ENCODE results near the gene RPL18A. TPM values are rescaled to one million over a fixed set of nuclear protein-coding genes. Genes with fewer than 3 reads are reported as not detected.

RPL18A gene
- 1,000 to 10,000 TPM in 2 of 4 donors, 100 to 1,000 TPM in 2; 867 to 1,395 (median 1,135) TPM for polyA plus RNA-seq (ENCODE audit: insufficient read length in 4 of 4)

DNA sequence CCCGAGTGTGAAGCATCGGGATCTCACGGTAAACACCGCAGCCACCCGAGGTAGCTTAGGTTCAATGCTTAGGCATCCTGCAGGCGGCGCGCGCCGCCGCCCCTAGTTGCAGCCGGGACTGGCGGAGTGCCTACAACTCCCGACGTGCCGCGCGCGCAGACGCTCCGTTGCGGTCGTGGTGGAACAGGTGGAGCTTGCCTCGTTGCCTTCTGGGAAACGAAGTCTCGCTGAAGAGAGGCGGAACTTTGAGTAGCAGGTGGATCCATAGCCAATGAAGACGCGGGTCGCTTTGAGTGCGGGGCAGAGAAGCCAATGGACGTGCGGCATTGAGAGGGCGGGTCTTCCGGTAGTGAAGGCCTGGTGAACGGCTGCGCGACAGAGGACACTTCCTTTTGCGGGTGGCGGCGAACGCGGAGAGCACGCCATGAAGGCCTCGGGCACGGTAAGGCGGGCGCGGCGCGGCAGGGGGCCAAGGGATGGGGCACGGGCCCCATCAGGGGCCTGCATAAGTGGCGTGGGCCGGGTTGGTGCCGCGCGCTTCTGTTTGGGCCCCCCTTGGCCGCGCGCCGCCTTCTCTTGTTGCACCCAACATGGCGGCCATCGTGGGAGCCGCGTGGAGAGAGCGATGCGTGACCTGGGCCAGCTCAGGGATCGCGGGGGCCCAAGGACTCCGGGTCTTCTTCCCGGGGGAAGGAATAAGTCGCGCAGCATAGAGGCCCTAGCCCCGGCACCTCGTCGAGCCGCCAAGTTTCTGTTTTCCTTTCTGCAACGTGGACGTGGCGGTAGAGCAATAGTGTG lies at the start of gene RPL18A:
Gene RPL18A (plus strand): TSS at position 378 of the 798 bp plus-strand sequence. CDS start 47 bp downstream, at position 425.
- DNase-seq (ENCODE audit: low read depth in 4 of 4, low spot score in 2 of 4), result peak; percentile 95 to 99 (median 97)

DNA sequence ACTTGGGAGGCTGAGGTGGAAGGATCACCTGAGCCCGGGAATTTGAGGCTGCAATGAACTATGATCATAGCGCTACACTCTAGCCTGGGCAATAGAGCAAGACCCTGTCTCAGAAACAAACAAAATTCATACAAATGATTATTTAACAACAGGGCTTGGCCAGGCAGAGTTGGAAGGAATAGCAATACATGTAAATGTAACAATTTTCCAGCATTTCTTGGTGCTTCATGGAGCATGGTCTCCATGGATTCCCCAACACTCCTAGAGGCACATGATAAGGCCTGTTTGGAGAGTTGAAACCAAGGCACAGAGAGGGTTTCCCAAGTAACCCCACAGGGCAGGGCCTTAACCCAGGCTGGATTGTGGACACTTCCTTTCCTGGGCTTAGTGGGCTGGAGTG lies 48.6 kb upstream of the RPL18A start:
- no peak for DNase-seq (ENCODE audit: low read depth in 4 of 4, low spot score in 2 of 4)

DNA sequence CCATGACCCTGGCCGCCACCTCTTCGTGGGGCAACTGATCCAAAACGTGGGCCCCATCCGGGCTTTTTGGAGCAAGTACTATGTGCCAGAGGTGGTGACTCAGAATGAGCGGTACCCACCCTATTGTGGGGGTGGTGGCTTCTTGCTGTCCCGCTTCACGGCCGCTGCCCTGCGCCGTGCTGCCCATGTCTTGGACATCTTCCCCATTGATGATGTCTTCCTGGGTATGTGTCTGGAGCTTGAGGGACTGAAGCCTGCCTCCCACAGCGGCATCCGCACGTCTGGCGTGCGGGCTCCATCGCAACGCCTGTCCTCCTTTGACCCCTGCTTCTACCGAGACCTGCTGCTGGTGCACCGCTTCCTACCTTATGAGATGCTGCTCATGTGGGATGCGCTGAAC lies 48.0 kb upstream of the RPL18A start:
- no peak for DNase-seq (ENCODE audit: low read depth in 4 of 4, low spot score in 2 of 4)

DNA sequence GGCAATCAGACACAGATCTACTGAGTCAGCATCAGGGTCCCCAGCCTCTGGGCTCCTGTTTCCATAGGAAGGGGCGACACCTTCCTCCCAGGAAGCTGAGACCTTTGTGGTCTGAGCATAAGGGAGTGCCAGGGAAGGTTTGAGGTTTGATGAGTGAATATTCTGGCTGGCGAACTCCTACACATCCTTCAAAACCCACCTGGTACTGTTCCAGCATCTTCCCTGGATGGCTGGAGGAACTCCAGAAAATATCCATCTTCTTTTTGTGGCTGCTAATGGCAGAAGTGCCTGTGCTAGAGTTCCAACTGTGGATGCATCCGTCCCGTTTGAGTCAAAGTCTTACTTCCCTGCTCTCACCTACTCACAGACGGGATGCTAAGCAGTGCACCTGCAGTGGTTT lies 47.6 kb upstream of the RPL18A start:
- no peak for DNase-seq (ENCODE audit: low read depth in 4 of 4, low spot score in 2 of 4)

DNA sequence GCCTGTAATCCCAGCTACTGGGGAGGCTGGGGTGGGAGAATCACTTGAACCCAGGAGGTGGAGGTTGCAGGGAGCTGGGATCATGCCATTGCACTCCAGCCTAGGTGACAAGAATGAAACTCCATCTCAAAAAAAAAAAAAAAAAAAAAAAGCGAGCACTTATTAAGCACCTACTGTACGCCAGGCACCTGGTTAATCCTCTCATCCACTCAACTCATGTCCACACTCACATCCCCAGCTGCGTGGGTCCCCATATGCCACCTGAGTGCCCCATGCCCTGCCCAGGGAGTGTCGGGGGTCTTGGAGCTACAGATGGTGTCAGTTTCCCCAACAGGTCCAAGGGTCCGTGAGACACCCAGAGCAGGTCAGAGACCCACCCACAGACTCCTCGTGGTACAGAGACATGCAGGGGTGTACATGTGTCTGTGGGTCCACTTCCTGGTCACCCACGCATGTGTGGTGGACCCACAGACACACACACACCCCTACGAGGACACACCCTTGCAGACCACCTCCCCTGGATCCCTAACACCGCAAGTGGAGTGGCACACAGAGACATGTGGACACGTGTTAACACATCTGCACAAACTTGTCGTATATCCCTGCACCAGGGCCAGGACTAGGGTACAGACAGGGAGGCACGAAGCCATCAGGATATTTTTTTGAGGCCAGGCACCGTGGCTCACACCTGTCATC lies 41.9 kb upstream of the RPL18A start:
- DNase-seq (ENCODE audit: low read depth in 4 of 4, low spot score in 2 of 4), result no peak

DNA sequence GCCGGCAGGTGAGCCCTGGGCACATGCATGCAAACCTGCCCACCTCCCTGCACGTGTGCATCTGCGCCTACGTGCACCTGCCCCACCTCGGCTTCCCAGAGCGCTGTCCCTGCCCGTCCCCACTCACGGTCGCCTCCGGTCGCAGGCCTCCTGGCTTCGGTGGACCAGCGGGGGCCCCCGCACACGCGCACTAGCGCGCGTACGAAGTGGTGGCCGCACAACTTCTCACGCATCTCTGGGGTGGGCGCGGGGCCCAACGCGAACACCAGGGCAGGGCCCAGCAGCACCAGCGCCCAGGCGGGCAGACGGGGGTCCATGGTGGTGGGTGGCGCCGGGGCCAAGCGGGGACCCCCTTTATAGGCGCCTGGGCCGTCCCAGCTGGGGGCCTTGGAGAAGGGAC lies 38.5 kb upstream of the RPL18A start, which contains the start of gene INSL3:
Gene INSL3 (minus strand): TSS at position 330 of the 400 bp plus-strand sequence. CDS start 13 bp downstream, at position 317.
- no peak for DNase-seq (ENCODE audit: low read depth in 4 of 4, low spot score in 2 of 4)

DNA sequence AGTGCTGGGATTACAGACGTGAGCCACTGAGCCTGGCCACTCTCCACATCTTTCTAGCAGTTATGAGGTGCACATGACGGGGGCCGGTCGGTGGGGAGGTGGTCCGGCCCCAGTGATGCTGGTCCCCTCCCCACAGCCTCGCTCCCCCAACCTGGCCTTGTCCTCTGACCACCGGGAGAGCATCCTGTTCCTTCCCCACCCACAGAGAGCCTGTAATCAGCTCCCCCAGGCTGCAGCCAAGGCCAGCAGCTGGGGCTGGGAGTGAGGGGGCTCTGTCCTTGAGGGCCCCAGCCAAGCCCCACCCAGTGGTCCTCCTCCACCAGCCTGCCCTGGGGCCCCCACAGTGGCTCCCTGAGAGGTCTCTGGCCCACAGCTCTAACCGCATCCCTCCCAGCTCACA lies 35.4 kb upstream of the RPL18A start:
- DNase-seq (ENCODE audit: low read depth in 4 of 4, low spot score in 2 of 4), result no peak

DNA sequence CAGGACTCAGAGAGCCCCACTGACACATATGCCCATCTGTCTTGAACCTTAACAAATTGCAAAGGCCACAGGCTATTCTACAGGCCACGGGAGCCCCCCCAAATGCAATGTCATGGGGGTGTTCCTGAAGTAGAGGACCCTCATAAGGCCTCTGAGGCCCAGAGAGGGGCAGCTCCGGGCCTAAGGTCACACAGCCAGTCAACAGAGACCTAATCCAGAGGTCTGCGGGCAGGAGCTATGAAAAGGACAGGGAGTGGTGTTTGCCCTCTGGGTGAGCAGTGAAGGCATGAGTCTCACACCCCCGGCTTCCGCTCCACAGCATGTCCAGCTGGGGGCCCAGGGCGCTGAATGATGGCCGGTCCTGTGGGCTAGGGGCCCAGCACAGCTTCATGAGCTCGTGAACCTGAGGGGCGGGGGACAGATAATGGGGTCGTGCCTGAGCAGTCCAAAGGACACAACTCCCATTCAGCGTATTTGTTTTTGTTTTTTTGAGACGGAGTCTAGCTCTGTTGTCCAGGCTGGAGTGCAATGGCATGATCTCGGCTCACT lies 33.1 kb upstream of the RPL18A start:
- no peak for DNase-seq (ENCODE audit: low read depth in 4 of 4, low spot score in 2 of 4)

DNA sequence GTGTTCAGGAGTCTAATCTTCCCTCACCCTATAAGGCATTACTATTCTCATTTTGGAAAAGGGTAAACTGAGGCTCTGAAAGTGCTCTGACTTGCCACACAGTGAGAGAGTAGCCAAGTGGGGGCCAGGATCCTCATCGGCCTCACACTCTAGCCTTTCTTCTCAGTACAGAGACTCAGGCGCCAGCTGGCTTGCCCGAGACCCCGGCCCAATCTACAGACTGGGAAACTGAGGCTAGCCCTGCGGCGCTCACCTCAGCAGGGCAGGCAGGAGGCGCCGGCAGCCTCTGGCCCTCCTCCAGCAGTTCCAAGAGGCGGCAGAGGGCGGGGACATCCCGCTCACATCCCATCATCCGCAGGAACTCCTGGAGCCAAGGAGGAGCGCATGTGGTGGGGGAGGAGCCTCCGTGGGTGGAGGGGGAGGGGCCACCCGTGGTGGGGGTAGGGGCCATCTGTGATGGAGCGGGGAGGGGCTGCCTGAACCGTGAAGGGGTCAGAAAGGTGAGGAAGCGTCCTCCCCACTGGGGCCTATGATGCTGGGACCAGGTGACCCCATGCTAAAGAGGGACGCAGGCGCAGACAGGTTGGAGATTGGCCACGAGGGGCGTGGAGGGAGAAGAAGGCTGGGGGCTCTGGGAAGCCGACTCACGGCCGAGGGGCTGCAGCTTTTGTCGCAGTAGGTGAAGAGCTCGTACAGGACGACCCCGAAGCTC lies 29.7 kb upstream of the RPL18A start:
- DNase-seq (ENCODE audit: low read depth in 4 of 4, low spot score in 2 of 4), result no peak

DNA sequence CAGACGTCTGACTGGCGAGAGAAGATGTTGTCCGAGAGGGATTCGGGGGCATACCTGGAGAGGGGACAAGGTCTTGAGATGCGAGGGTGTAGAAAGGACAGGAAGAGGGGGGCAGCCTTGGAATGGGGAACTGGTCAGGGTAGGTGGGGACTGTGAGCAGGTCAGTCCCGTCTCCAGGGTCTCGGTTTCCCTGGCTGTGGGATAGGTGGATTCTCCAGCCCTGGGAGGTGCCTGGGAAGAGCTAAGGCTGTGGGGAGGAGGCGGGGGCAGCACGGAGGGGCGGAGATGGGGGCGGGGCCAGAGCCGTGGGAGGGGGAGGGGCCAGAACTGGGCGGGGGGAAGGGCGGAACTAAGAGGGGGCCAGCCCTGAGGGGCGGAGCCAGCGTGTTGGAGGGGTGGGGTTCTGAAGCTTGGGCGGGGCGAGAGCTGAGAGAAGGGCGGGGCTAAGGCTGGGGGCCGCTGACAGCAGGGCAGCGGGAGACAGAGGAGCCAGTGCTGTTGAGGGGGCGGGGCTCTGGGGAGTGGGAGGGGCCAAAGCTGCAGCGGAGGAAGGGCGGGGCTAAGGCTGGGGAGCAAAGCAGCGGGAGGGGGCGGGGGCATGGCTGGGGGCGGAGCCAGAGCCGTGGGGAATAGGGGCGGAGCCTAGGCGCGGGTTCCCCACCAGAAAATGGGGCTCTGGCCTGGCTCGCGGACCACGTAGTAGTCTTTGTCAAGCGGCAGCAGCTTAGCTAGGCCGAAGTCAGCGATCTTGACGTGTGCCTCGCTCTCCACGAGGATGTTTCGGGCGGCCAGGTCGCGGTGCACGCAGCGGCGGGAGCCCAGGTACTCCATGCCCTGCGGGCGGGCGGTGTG lies 28.9 kb upstream of the RPL18A start:
- DNase-seq (ENCODE audit: low read depth in 4 of 4, low spot score in 2 of 4), result peak in 2 of 4 donors; percentile 19 to 34

DNA sequence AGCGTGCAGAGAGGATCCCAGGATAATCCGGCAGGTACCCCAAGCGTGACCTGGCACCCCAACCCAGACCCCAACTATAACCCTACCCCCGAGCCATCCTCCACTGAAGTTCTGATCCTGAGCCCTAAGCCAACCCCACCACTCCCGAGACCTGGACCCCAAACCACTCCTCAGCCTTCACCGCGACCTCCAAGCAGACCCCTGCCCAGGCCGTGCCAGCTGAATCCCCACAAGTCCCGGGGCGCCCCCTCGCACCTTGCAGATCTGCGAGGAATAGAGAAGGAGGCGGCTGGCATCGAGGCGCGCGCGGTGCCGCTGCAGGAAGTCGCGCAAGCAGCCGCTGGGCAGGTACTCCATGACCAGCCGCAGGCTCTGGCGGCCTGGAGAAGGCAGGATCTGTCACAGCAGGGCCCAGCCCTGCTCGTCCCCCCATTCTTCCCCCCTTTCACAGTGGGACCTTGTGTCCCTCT lies 28.3 kb upstream of the RPL18A start:
- no peak for DNase-seq (ENCODE audit: low read depth in 4 of 4, low spot score in 2 of 4)

DNA sequence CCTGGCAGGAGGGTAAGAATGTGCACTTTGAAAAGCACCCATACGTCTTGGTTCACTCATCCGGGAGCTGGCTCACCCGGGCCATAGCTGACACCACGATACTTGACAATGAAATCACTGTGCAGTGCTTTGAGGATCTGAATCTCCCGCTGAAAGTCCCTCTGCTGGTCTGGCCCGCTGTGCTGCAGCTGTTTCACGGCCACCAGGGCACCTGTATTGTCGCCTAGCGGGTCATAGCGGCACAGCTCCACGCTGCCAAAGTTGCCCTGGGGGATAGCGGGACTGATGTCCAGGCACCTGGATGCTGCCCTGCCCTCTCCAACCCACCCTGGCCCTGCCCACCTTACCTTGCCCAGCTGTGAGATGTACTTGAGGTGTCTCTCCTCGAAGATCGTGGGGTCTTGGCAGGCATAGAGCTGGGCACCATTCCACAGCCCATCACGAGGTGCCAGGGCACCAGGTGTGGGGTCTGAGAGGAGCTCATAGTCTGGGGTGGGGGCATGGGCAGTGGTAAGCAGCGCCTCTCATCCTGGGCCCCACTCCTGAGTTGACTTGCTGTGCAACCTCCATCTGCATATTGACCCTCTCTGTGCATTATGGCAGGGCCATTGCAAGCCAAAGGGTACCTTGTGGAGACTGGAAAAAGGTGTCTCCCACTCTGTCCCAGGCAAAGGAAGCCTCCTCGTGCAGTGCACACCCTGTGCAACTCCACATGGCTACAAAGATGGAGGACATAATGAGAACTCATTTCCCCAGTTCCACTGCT lies 27.1 kb upstream of the RPL18A start:
- DNase-seq (ENCODE audit: low read depth in 4 of 4, low spot score in 2 of 4), result no peak

DNA sequence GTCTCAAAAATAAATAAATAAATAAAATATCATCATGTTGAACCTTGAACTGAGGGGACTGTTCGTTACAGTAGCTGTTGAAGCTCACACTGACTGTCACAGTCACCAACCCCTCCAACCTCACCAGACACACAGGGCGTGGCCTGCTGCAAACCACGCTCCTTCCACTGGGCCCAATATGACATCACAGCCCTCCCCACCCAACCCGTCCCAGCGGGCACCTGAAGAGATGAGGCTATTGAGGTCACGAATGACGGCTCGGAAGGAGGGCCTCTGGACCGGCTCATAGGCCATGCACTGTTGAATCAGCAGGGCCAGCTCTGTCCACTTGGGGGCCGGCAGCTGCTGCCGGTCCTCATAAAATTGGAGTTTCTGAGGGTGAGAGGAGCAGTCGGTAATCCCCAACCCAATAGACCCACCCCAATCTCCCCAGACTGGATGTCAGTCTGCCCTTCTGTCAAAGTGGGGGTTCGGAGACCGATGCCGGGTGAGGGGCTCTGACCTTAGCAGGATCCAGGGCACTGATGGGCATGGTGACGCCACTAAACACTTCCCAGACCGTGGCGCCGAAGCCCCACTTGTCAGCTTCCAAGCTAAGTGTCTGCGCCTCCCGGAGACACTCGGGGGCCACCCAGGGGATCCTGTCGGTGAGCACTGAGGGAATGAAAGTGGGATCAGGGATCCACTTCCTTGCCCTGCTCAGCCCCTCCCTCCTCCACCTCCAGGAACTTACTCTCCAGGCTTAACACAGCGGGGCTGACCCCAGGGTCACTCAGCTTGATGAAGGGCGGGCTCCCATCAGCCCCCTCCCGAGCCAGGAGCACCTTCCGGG lies 25.1 kb upstream of the RPL18A start:
- DNase-seq (ENCODE audit: low read depth in 4 of 4, low spot score in 2 of 4), result no peak

DNA sequence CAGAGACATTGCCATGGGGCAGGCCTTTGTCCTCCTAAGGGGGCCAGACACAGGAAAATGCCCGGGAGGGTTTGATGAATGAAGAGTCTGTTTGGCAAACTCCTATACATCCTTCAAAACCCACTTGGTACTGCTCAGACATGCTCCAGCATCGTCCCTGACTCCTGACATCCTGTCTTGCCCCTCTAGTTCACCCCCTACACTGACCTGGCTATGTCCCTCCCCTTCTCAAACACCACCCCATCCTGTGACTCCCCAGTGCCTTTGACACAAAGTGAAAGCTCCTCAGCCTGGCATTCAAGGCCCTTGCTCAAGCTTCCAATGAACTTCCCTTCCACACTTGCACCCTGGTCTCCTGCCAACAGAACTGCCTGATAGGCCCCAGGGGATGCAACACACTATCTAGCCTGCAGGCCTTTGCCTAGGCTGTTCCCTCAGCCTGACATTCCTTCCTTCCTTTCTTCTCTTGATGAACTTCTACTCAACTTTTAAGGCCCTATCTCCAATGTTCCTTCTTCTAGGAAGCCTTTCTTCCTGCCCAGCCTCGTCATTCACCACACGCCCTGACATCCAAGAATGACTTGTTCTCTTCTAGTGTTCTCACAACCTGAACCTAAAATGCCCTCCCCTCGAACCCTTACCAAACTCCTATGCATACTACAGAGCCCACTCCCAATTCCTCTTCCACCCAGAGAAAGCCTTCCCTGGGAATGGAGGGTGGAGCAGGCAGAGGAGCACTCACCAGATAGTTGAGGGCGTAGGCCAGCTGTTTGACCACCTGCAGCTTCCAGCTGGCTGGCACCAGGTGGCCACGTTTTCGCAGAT lies 24.3 kb upstream of the RPL18A start:
- DNase-seq (ENCODE audit: low read depth in 4 of 4, low spot score in 2 of 4), result no peak

DNA sequence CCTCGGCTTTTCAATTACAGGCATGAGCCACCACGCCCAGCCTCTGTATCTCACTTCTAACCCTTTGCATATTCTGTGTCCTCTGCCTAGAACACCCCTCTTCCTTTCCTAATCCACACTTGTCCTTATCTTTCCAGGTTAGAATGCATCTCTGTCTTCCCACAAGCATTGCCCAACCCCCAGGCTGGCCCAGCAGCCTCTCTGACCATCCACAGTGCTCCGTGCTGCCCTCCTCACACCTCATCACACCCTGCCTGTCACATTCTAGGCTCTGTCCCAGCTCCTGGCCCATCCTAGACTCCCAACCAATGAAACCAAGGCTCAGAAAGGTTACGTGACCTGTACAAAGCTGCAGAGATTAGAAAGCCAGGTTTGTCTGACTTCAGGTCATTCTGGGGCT lies 23.2 kb upstream of the RPL18A start:
- no peak for DNase-seq (ENCODE audit: low read depth in 4 of 4, low spot score in 2 of 4)

DNA sequence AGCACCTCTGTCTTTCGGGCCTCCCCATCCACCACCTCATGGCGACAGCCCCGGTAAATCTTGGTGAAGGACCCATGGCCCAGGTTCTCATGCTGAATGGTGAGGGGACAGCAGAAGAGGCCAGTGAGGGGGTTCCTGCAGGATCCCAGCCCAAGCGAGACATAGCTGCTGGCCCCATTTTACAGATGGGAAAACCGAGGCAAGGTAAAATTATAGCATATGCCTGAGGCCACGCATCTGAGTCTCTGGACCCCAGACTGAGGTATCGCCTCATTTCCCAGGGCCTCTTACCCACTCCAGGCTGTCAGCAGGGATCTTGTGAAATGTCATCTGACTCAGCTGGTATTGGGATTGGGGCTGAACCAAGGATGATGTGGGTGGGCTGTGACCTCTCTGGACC lies 21.7 kb upstream of the RPL18A start:
- DNase-seq (ENCODE audit: low read depth in 4 of 4, low spot score in 2 of 4), result no peak

DNA sequence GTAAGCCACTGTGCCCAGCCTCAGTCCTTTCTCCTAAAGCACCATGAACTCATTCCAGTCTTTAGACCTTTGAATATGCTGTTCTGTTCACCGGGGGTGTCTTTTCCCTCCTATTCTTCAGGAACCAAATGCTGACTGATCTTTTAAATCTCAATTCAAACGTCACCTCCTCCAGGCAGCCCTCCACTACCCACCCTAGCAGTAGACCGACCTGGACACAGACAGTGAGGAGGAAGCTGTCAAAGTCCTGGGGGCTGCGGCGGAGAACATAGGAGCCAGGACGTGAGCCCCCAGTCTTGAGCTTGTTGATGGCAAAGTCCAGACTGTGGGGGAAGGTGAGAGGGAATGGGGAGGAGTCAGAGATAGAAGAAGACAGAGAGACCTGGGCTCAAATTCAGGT lies 19.7 kb upstream of the RPL18A start:
- DNase-seq (ENCODE audit: low read depth in 4 of 4, low spot score in 2 of 4), result no peak

All from left renal cortex interstitium (tissue), 4 donors.